HG03520 (cell line): ENCODE measurements around the gene BORCS6.
"Not testable (repeated sequence)": the region's sequence is repeated elsewhere in the genome, so short reads cannot be mapped to it uniquely, and the experiment has no call there.

Source experiments
- ATAC-seq: cut with Tn5 transposase; IDR thresholded peaks from one replicate; pipeline ENCODE4 v1.9.1; 2021; ENCODE audit warnings: mild to moderate bottlenecking, moderate library complexity; ENCODE audit not compliant: unreplicated experiment

The BORCS6 gene

GRCh38 chr17:8189711-8190477 is at the start of gene BORCS6:
TSS of gene BORCS6 (minus strand) at chr17:8190180. CDS start at chr17:8190140, 40 bp downstream.
- ATAC-seq, result peak; percentile 39

GRCh38 chr17:8237886-8238285 is 47.9 kb upstream of the BORCS6 start:
- no peak for ATAC-seq

GRCh38 chr17:8237175-8237574 is 47.2 kb upstream of the BORCS6 start:
- ATAC-seq, result no peak

GRCh38 chr17:8235676-8236075 is 45.7 kb upstream of the BORCS6 start:
- no peak for ATAC-seq

- ATAC-seq, result no peak
Measured at GRCh38 chr17:8234361-8235270, 44.6 kb upstream of the BORCS6 start.

GRCh38 chr17:8231701-8232100 is 41.7 kb upstream of the BORCS6 start:
- ATAC-seq, result no peak

- ATAC-seq, result no peak
Measured at GRCh38 chr17:8227238-8227581, 37.2 kb upstream of the BORCS6 start.

GRCh38 chr17:8226536-8227237 is 36.7 kb upstream of the BORCS6 start:
- no peak for ATAC-seq

- no peak for ATAC-seq
Measured at GRCh38 chr17:8225813-8226535, 36.0 kb upstream of the BORCS6 start.

- no peak for ATAC-seq
Measured at GRCh38 chr17:8224891-8225812, 35.2 kb upstream of the BORCS6 start.

GRCh38 chr17:8223356-8224126 is 33.6 kb upstream of the BORCS6 start:
- no peak for ATAC-seq

GRCh38 chr17:8222630-8223355 is 32.8 kb upstream of the BORCS6 start:
- ATAC-seq, result peak; percentile 22

GRCh38 chr17:8222380-8222629 is 32.3 kb upstream of the BORCS6 start:
- no peak for ATAC-seq

- ATAC-seq, result peak; percentile 38
Measured at GRCh38 chr17:8221663-8222379, 31.8 kb upstream of the BORCS6 start.

GRCh38 chr17:8220783-8221662 is 31.0 kb upstream of the BORCS6 start:
- ATAC-seq, result no peak

- ATAC-seq, result not testable (repeated sequence)
Measured at GRCh38 chr17:8214000-8214399, 24.0 kb upstream of the BORCS6 start.
